ENCODE measurements around the gene SGMS1. TPM values are rescaled to one million over a fixed set of nuclear protein-coding genes. Genes with fewer than 3 reads are reported as not detected.

SGMS1 gene
- total and polyA plus RNA-seq, 2 donors (not counting 1 experiment from before 2014, with no cell fraction given), result 39.9 to 82.1 TPM

DNA sequence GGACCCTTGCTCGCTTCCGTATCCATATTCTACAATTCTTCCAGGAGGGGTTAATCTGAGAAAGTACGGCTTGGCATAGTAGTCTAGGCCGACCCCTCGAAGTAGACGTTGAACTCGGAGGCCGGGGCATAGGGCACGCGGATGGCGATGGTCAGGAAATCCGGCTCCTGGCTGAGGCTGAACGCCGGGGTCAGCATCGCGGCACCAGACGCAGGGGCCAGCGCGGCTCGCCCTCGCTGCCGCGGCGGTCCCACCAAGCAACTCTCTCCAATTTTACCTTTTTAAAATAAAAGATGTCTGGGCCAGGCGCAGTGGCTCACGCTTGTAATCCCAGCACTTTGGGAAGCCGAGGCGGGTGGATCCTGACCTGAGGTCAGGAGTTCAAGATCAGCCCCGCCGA lies 7.3 kb upstream of the SGMS1 start:
- Histone ChIP-seq H3K27ac (ENCODE audit: insufficient read depth, low read length) (no peak overlapping the region), H3K36me3 (ENCODE audit: control insufficient read depth, insufficient read depth, low read length) (no peaks in the 10 kb centered on the region), H3K4me2 (ENCODE audit: extremely low read depth, insufficient read depth, low read length) (no peak overlapping the region), H3K27me3 (ENCODE audit: control insufficient read depth, insufficient read depth, low read length) (no peaks in the 10 kb centered on the region), H2AFZ (ENCODE audit: low read length) (no peak overlapping the region), H3K4me1 (ENCODE audit: control insufficient read depth, extremely low read depth, insufficient read depth, low read length) (peaks cover 6% of the 10 kb centered on the region), H3K9me3 (ENCODE audit: control insufficient read depth, insufficient read depth, low read depth, low read length) (no peaks in the 10 kb centered on the region), H3K79me2 (ENCODE audit: control insufficient read depth, insufficient read depth, low read length) (no peaks in the 10 kb centered on the region), H4K20me1 (ENCODE audit: control insufficient read depth, extremely low read depth, insufficient read depth, low read length) (no peaks in the 10 kb centered on the region), H3K4me3 (replicated peaks in 1 of 4; ENCODE audit: control extremely low read depth in 1 of 4, insufficient read depth in 1 of 4, low read depth in 3 of 4, low read length in 4 of 4) (no peak overlapping the region), H3K9ac (ENCODE audit: insufficient read depth, low read length) (no peak overlapping the region)
- DNase-seq (ENCODE audit: low read depth in 2 of 2), result no peak
- TF ChIP-seq EZH2 (IDR thresholded peaks at IDR 0.05; ENCODE audit: low read length, missing control alignments) (no peak), CTCF (conservative IDR thresholded peaks at IDR 0.05 in 1 of 2, IDR thresholded peaks at IDR 0.05 in 1 of 2; ENCODE audit: low read depth in 1 of 2, low read length in 2 of 2) (no peak)

DNA sequence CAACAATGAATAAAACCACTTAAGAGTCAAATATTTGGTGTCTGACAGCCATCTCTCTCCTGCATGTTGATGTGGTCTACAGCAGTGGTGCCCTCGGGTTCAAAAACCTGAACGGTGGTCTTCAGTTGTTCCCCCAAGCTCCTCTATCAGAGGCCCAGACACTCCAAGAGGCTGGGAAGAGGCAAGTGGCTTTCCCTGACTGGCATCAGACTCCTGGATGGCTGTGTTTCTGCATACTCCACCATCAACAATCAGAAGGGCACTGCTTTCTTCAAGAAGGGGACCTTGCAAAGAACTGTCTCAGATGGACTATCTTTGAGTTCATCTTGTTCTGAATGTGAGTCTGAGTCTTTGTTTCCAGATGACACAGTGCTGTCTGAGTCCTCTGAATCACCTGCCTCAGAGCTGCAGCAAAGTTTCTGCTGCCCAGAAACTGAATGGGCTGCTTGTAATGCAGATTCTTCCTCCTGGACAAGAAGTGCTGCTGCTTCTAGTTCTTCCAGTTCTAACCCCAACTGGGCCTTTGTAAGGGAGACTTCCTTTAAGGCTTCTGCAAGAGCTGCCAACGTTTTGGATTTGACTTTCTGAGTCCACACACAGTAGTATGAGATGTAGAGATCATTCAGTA lies 5.9 kb upstream of the SGMS1 start:
- Histone ChIP-seq H2AFZ (ENCODE audit: low read length) (no peak overlapping the region), H4K20me1 (ENCODE audit: control insufficient read depth, extremely low read depth, insufficient read depth, low read length) (no peaks in the 10 kb centered on the region), H3K36me3 (ENCODE audit: control insufficient read depth, insufficient read depth, low read length) (no peaks in the 10 kb centered on the region), H3K4me1 (ENCODE audit: control insufficient read depth, extremely low read depth, insufficient read depth, low read length) (no peaks in the 10 kb centered on the region), H3K27me3 (ENCODE audit: control insufficient read depth, insufficient read depth, low read length) (no peaks in the 10 kb centered on the region), H3K4me3 (replicated peaks in 1 of 4; ENCODE audit: control extremely low read depth in 1 of 4, insufficient read depth in 1 of 4, low read depth in 3 of 4, low read length in 4 of 4) (no peak overlapping the region), H3K27ac (ENCODE audit: insufficient read depth, low read length) (no peak overlapping the region), H3K9me3 (ENCODE audit: control insufficient read depth, insufficient read depth, low read depth, low read length) (no peaks in the 10 kb centered on the region), H3K79me2 (ENCODE audit: control insufficient read depth, insufficient read depth, low read length) (no peaks in the 10 kb centered on the region), H3K9ac (ENCODE audit: insufficient read depth, low read length) (no peak overlapping the region), H3K4me2 (ENCODE audit: extremely low read depth, insufficient read depth, low read length) (no peak overlapping the region)
- TF ChIP-seq CTCF (conservative IDR thresholded peaks at IDR 0.05 in 1 of 2, IDR thresholded peaks at IDR 0.05 in 1 of 2; ENCODE audit: low read depth in 1 of 2, low read length in 2 of 2), result no peak
- TF ChIP-seq EZH2 (IDR thresholded peaks at IDR 0.05; ENCODE audit: low read length, missing control alignments), result no peak
- no peak for DNase-seq (ENCODE audit: low read depth in 2 of 2)

- no peak for DNase-seq (ENCODE audit: low read depth in 2 of 2)
- Histone ChIP-seq H3K4me1 (ENCODE audit: control insufficient read depth, extremely low read depth, insufficient read depth, low read length) (no peaks in the 10 kb centered on the region), H4K20me1 (ENCODE audit: control insufficient read depth, extremely low read depth, insufficient read depth, low read length) (no peaks in the 10 kb centered on the region), H3K79me2 (ENCODE audit: control insufficient read depth, insufficient read depth, low read length) (no peaks in the 10 kb centered on the region), H3K36me3 (ENCODE audit: control insufficient read depth, insufficient read depth, low read length) (no peaks in the 10 kb centered on the region), H3K9me3 (ENCODE audit: control insufficient read depth, insufficient read depth, low read depth, low read length) (no peaks in the 10 kb centered on the region), H3K27me3 (ENCODE audit: control insufficient read depth, insufficient read depth, low read length) (no peaks in the 10 kb centered on the region), H3K4me3 (replicated peaks in 1 of 4; ENCODE audit: control extremely low read depth in 1 of 4, insufficient read depth in 1 of 4, low read depth in 3 of 4, low read length in 4 of 4) (no peak overlapping the region), H3K4me2 (ENCODE audit: extremely low read depth, insufficient read depth, low read length) (no peak overlapping the region), H3K27ac (ENCODE audit: insufficient read depth, low read length) (no peak overlapping the region), H2AFZ (ENCODE audit: low read length) (no peak overlapping the region), H3K9ac (ENCODE audit: insufficient read depth, low read length) (no peak overlapping the region)
- no peak for TF ChIP-seq CTCF (conservative IDR thresholded peaks at IDR 0.05 in 1 of 2, IDR thresholded peaks at IDR 0.05 in 1 of 2; ENCODE audit: low read depth in 1 of 2, low read length in 2 of 2)
- no peak for TF ChIP-seq EZH2 (IDR thresholded peaks at IDR 0.05; ENCODE audit: low read length, missing control alignments)
Measured at GRCh38 chr10:50627896-50628295, 4.1 kb upstream of the SGMS1 start.
